NCI-H345 treated with DMSO at 0.1 percent for 48 hours (cell line): ENCODE measurements around the gene MTHFD1L.

Experiments
- DNase-seq: peaks from one replicate; lab custom pipeline; 2025; ENCODE audit not compliant: unreplicated experiment; lab: John Stamatoyannopoulos, UW

MTHFD1L gene

GRCh38 chr6:151142676-151143075 is 277.2 kb downstream of the MTHFD1L start:
- no peak for DNase-seq

- DNase-seq: no peak
Measured at GRCh38 chr6:151143337-151143736, 277.8 kb downstream of the MTHFD1L start.

- no peak for DNase-seq
Measured at GRCh38 chr6:151143806-151144205, 278.3 kb downstream of the MTHFD1L start.

GRCh38 chr6:151147118-151147832 is 281.8 kb downstream of the MTHFD1L start:
- no peak for DNase-seq

- DNase-seq: no peak
Measured at GRCh38 chr6:151148111-151148510, 282.6 kb downstream of the MTHFD1L start.

- DNase-seq: no peak
Measured at GRCh38 chr6:151149793-151150192, 284.3 kb downstream of the MTHFD1L start.
